RPMI8226 (cell line): ENCODE data around the gene LCN6.
"Not testable (repeated sequence)": the region's sequence is repeated elsewhere in the genome, so short reads cannot be mapped to it uniquely, and the experiment has no call there.

Experiments
- DNase-seq: peaks from one replicate; pipeline ENCODE4 v3.0.0-alpha.2; 2015

The LCN6 gene

GRCh38 chr9:136748201-136748600 is at the start of gene LCN6:
TSS of gene LCN6 (minus strand) at chr9:136748525. CDS start at chr9:136748483, 42 bp downstream.
- DNase-seq, result no peak

- DNase-seq, result not testable (repeated sequence)
Observed at GRCh38 chr9:136796775-136797347, 48.5 kb upstream of the LCN6 start.

GRCh38 chr9:136796238-136796774 is 48.0 kb upstream of the LCN6 start, which contains the start of gene CCDC183:
TSS of gene CCDC183 (plus strand) at chr9:136796338. CDS start at chr9:136796398, 60 bp downstream.
- DNase-seq, result no peak

- no peak for DNase-seq
Observed at GRCh38 chr9:136795000-136795348, 46.6 kb upstream of the LCN6 start.

- DNase-seq, result no peak
Observed at GRCh38 chr9:136794281-136794999, 46.1 kb upstream of the LCN6 start.

- no peak for DNase-seq
Observed at GRCh38 chr9:136793086-136793946, 45.0 kb upstream of the LCN6 start.

GRCh38 chr9:136792321-136793085 is 44.2 kb upstream of the LCN6 start:
- no peak for DNase-seq

GRCh38 chr9:136791516-136792276 is 43.4 kb upstream of the LCN6 start:
- DNase-seq, result peak; percentile 90

GRCh38 chr9:136790640-136791515 is 42.6 kb upstream of the LCN6 start, which contains the start of gene TMEM141:
TSS of gene TMEM141 (plus strand) at chr9:136791344. CDS start at chr9:136791371, 27 bp downstream.
- peak; percentile 100 for DNase-seq

GRCh38 chr9:136789523-136789937 is 41.2 kb upstream of the LCN6 start:
- DNase-seq, result no peak

- not testable (repeated sequence) for DNase-seq
Observed at GRCh38 chr9:136788644-136789522, 40.6 kb upstream of the LCN6 start.

- peak; percentile 83 for DNase-seq
Observed at GRCh38 chr9:136787690-136788400, 39.5 kb upstream of the LCN6 start.

GRCh38 chr9:136786983-136787382 is 38.7 kb upstream of the LCN6 start:
- not testable (repeated sequence) for DNase-seq

GRCh38 chr9:136786451-136786850 is 38.1 kb upstream of the LCN6 start:
- no peak for DNase-seq

- DNase-seq, result peak; percentile 33
Observed at GRCh38 chr9:136785565-136786355, 37.4 kb upstream of the LCN6 start.

- DNase-seq, result no peak
Observed at GRCh38 chr9:136784997-136785361, 36.7 kb upstream of the LCN6 start.

- DNase-seq, result peak; percentile 65
Observed at GRCh38 chr9:136784249-136784996, 36.1 kb upstream of the LCN6 start.
